Lower leg skin (tissue), 4 donors: Measurements from ENCODE around the gene YWHAQ. TPM values are rescaled to one million over a fixed set of nuclear protein-coding genes. Genes with fewer than 3 reads are reported as not detected.

Source experiments
- DNase-seq, 2 donors: peaks; one replicate each; pipeline ENCODE4 v3.0.0-alpha.2; 2019; ENCODE audit warnings: low spot score in 2 of 2
- H3K4me3 ChIP-seq: fragments of 200-600 bp; sonication (generic); 2 replicates; pipeline ENCODE4 v1.5.1; 2017; ENCODE audit warnings: mild to moderate bottlenecking, low read depth; ENCODE audit not compliant: poor library complexity, severe bottlenecking
- POLR2A ChIP-seq, 2 donors: fragments of 450-650 bp; IDR thresholded peaks; one replicate each; pipeline ENCODE4 v1.6.1; 2016 to 2017; ENCODE audit warnings: antibody characterized with exemption in 2 of 2, mild to moderate bottlenecking in 1 of 2, moderate library complexity in 1 of 2
- WGBS, 2 donors: methylation state at CpG; one replicate each; pipeline ENCODE4 v1.1.5; 2018; 5-methylcytosine and 5-hydroxymethylcytosine counted together
- intact Hi-C: fragments of 100-400 bp; cut with DNase I; formaldehyde crosslinking; loops from one replicate; pipeline ENCODE4 v1.15.0; 2023; ENCODE audit warnings: low total_unique reads
- total RNA-seq, 4 donors: library from RNA; depleted of rRNA; stranded (reverse); fragments of >200 nt; gene quantifications; one replicate each; pipeline ENCODE4 v1.1.0, GENCODE V29; 2016
- TF ChIP-seq, protein P1 (sequence below), 3 donors: fragments of 450-650 bp; IDR thresholded peaks; one replicate each; pipeline ENCODE4 v1.5.1; 2016; ENCODE audit warnings: antibody characterized with exemption in 3 of 3, mild to moderate bottlenecking in 3 of 3, moderate library complexity in 2 of 3

YWHAQ gene
- total RNA-seq, 4 donors from 2014 or later: 85.6 to 159 (median 121) TPM

DNA sequence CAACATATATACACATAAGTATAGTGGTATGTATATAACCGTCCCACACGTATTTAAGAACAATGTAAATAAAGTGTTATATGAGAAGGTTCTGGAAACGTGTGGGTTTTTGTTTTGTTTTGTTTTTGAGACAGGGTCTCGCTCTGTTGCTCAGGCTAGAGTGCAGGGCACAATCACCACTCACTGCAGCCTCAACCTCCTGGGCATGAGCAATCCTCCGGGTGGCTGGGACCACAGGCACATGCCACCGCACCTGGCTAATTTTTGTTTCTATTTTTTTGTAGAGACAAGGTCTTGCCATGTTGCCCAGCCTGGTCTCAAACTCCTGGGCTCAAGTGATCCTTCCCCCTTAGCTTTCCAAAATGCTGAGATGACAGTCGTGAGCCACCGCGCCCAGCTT, 81.4 kb downstream of the YWHAQ start:
- intact Hi-C loops: no loop called here
- WGBS, 2 donors: 87 to 93% methylated on average over 9 of the region's 9 CpGs
- peak in 1 of 2 donors; percentile 61 for DNase-seq
- no peak for TF ChIP-seq POLR2A (IDR thresholded peaks at IDR 0.05)
- TF ChIP-seq, protein P1, sequence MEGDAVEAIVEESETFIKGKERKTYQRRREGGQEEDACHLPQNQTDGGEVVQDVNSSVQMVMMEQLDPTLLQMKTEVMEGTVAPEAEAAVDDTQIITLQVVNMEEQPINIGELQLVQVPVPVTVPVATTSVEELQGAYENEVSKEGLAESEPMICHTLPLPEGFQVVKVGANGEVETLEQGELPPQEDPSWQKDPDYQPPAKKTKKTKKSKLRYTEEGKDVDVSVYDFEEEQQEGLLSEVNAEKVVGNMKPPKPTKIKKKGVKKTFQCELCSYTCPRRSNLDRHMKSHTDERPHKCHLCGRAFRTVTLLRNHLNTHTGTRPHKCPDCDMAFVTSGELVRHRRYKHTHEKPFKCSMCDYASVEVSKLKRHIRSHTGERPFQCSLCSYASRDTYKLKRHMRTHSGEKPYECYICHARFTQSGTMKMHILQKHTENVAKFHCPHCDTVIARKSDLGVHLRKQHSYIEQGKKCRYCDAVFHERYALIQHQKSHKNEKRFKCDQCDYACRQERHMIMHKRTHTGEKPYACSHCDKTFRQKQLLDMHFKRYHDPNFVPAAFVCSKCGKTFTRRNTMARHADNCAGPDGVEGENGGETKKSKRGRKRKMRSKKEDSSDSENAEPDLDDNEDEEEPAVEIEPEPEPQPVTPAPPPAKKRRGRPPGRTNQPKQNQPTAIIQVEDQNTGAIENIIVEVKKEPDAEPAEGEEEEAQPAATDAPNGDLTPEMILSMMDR (IDR thresholded peaks at IDR 0.05): no peak
- no peak overlapping the region for H3K4me3 ChIP-seq

DNA sequence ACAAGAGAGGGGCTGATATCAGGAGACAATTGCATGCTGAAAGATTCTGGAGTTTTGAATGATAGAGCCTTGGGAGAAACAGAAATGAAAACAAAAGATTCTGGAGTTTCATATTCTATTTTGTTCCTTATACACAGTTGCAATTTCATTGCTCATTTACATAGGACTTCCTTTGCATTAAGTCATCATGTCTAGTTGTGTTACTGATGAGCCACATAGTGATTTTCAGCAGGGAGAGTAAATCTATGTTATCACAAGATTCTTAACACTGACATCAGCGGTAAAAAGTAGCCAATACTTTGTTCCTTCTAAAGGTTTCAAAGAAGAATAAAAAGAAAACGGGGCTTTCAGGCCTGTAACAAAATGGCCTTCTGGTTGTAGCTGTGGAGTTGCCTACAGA, 82.3 kb downstream of the YWHAQ start:
- H3K4me3 ChIP-seq: no peak overlapping the region
- DNase-seq: no peak
- intact Hi-C loops: no loop called here
- 74 to 81% methylated on average over 2 of the region's 2 CpGs for WGBS, 2 donors
- TF ChIP-seq POLR2A (IDR thresholded peaks at IDR 0.05): no peak
- TF ChIP-seq, protein P1 (IDR thresholded peaks at IDR 0.05): no peak

DNA sequence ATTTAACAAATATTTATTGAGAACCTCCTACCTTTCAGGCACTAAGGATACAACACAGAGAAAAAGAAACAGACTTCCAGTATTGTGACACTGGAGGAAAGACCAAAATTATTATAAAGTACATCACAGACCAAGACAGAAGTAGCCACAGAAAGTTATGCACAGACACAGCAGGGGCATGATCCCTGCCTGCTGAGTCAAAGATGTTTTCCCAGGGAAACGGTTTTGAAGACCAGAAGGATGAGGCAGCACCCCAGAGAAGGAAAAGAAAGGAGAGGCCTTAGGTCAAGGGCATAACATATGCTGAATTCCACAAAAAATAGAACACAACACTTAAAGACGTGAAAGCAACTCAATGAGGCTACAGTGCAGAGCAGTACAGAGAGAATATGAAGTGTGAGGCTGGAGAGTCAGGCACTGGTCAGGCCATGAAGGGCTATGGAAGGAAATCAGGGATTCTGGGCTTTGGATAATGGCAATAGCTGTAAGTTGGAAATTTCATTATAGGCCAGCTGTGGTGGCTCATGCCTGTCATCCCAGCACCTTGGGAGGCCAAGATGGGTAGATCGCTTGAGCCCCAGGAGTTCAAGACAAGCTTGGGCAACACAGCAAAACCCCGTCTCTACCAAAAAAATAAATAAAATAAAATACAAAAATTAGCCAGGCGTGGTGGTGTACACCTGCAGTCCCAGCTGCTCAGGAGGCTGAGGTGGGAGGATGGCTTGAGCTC, 83.4 kb downstream of the YWHAQ start:
- WGBS, 2 donors: 85 to 88% methylated on average over 5 of the region's 5 CpGs
- H3K4me3 ChIP-seq: no peak overlapping the region
- peak in 1 of 2 donors; percentile 62 for DNase-seq
- no peak for TF ChIP-seq POLR2A (IDR thresholded peaks at IDR 0.05)
- TF ChIP-seq, protein P1 (IDR thresholded peaks at IDR 0.05): no peak
- intact Hi-C loops: no loop called here

DNA sequence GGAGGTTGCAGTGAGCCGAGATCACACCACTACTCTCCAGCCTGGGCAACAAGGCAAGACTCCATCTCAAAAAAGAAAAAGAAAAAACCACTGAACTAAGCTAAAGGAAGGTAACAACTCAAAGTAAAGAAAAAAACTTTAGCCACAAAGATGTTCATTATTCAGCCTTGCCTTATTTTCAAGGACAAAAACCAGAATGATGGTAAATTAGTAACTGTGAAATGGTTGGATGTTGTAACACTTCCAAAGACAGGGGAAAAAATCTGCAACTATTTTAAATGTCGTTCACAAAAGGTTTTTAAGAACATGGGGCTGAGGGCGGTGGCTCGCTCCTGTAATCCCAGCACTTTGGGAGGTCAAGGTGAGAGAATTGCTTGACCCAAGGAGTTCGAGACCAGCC, 85.3 kb downstream of the YWHAQ start:
- no peak overlapping the region for H3K4me3 ChIP-seq
- WGBS, 2 donors: 84 to 86% methylated on average over 5 of the region's 5 CpGs
- TF ChIP-seq POLR2A (IDR thresholded peaks at IDR 0.05): no peak
- TF ChIP-seq, protein P1 (IDR thresholded peaks at IDR 0.05): no peak
- intact Hi-C loops: no loop called here
- peak in 1 of 2 donors; percentile 66 for DNase-seq

DNA sequence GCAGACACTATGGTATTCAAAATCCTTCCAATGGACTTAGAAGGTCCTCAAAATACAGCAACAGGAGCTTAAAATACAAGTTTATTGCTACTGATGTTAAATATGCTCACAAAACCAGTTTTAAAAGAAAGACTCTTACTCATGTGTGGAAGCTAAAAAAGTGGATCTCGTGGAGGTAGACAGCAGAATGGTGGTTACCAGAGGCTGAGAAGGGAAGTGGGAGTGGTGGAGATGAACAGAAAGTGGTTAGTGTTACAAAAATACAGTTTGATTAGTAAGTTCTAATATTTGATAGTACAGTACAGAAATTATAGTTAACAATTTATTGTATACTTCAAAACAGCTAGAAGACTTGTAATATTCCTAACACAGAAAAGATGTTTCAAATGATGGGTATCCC, 87.2 kb downstream of the YWHAQ start:
- no peak for DNase-seq

DNA sequence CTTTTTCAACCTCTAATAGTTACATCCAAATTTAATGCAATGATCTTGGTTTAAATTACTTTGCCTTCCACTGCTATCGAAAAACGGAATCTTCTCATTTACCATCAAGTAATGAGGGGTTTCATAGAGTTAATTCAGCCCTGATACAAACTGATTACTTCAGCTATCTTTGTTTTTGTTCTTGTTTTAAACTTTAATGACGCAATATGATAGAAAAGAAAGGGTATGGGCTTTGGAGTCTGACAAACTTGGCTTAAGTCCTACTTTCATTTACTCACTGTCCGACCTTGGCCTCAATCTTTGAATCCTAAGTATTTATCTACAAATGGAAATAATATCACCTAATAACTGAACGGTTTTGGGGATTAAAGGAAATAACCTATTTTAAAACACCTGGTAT, 91.3 kb downstream of the YWHAQ start:
- no peak for DNase-seq
- no peak overlapping the region for H3K4me3 ChIP-seq
- intact Hi-C loops: no loop called here
- 71 to 74% methylated on average over 5 of the region's 5 CpGs for WGBS, 2 donors
- no peak for TF ChIP-seq POLR2A (IDR thresholded peaks at IDR 0.05)
- TF ChIP-seq, protein P1 (IDR thresholded peaks at IDR 0.05): no peak

More for the DNA sequence above, 87.2 kb downstream of the YWHAQ start:
- H3K4me3 ChIP-seq: no peak overlapping the region
- intact Hi-C loops: no loop called here
- WGBS, 2 donors: 44 to 52% methylated on average over 1 of the region's 1 CpG
- no peak for TF ChIP-seq POLR2A (IDR thresholded peaks at IDR 0.05)
